Measurements from ENCODE around the gene SRPK1.
A peak's percentile ranks its signal among the peaks of the same experiment; 100 is the strongest.

SRPK1 gene

GRCh38 chr6:35833536-35833935 is 87.4 kb downstream of the SRPK1 start:
- TF ChIP-seq TAF1 (IDR thresholded peaks at IDR 0.05; ENCODE audit: borderline replicate concordance, low read depth, low read length) (no peak), POLR2A (IDR thresholded peaks at IDR 0.05; ENCODE audit: low read depth, low read length) (no peak), POLR2AphosphoS5 (IDR thresholded peaks at IDR 0.05; ENCODE audit: low read depth, low read length) (no peak)
- FAIRE-seq (no peak), DNase-seq (ENCODE audit: insufficient read length) (no peak)

GRCh38 chr6:35831257-35832007 is 89.5 kb downstream of the SRPK1 start:
- FAIRE-seq: no peak
- TF ChIP-seq TAF1 (IDR thresholded peaks at IDR 0.05; ENCODE audit: borderline replicate concordance, low read depth, low read length) (no peak), POLR2A (IDR thresholded peaks at IDR 0.05; ENCODE audit: low read depth, low read length) (no peak), POLR2AphosphoS5 (IDR thresholded peaks at IDR 0.05; ENCODE audit: low read depth, low read length) (no peak)
- DNase-seq (ENCODE audit: insufficient read length): no peak

- no peak for FAIRE-seq
These were observed 91.6 kb downstream of the SRPK1 start for GRCh38 chr6:35829306-35829705.

GRCh38 chr6:35824552-35825192 is 96.2 kb downstream of the SRPK1 start:
- FAIRE-seq (no peak), DNase-seq (ENCODE audit: insufficient read length) (no peak)
- TF ChIP-seq POLR2A (IDR thresholded peaks at IDR 0.05; ENCODE audit: low read depth, low read length) (no peak), TAF1 (IDR thresholded peaks at IDR 0.05; ENCODE audit: borderline replicate concordance, low read depth, low read length) (no peak), POLR2AphosphoS5 (IDR thresholded peaks at IDR 0.05; ENCODE audit: low read depth, low read length) (no peak)

More at GRCh38 chr6:35829306-35829705, 91.6 kb downstream of the SRPK1 start:
- DNase-seq (ENCODE audit: insufficient read length): no peak
- TF ChIP-seq POLR2A (IDR thresholded peaks at IDR 0.05; ENCODE audit: low read depth, low read length) (no peak), TAF1 (IDR thresholded peaks at IDR 0.05; ENCODE audit: borderline replicate concordance, low read depth, low read length) (no peak), POLR2AphosphoS5 (IDR thresholded peaks at IDR 0.05; ENCODE audit: low read depth, low read length) (no peak)

GRCh38 chr6:35823601-35824000 is 97.3 kb downstream of the SRPK1 start:
- DNase-seq (ENCODE audit: insufficient read length) (no peak), FAIRE-seq (no peak)
- TF ChIP-seq POLR2A (IDR thresholded peaks at IDR 0.05; ENCODE audit: low read depth, low read length) (no peak), POLR2AphosphoS5 (IDR thresholded peaks at IDR 0.05; ENCODE audit: low read depth, low read length) (no peak), TAF1 (IDR thresholded peaks at IDR 0.05; ENCODE audit: borderline replicate concordance, low read depth, low read length) (no peak)

- FAIRE-seq: no peak
- no peak for DNase-seq (ENCODE audit: insufficient read length)
- TF ChIP-seq POLR2A (IDR thresholded peaks at IDR 0.05; ENCODE audit: low read depth, low read length): no peak
- no peak for TF ChIP-seq POLR2AphosphoS5 (IDR thresholded peaks at IDR 0.05; ENCODE audit: low read depth, low read length)
- no peak for TF ChIP-seq TAF1 (IDR thresholded peaks at IDR 0.05; ENCODE audit: borderline replicate concordance, low read depth, low read length)
These were observed 103.4 kb downstream of the SRPK1 start for GRCh38 chr6:35817515-35817914.

- FAIRE-seq (no peak), DNase-seq (ENCODE audit: insufficient read length) (no peak)
- TF ChIP-seq POLR2AphosphoS5 (IDR thresholded peaks at IDR 0.05; ENCODE audit: low read depth, low read length): no peak
- no peak for TF ChIP-seq POLR2A (IDR thresholded peaks at IDR 0.05; ENCODE audit: low read depth, low read length)
- no peak for TF ChIP-seq TAF1 (IDR thresholded peaks at IDR 0.05; ENCODE audit: borderline replicate concordance, low read depth, low read length)
These were observed 109.3 kb downstream of the SRPK1 start for GRCh38 chr6:35811699-35811995.

- FAIRE-seq: no peak
- TF ChIP-seq POLR2AphosphoS5 (IDR thresholded peaks at IDR 0.05; ENCODE audit: low read depth, low read length) (no peak), TAF1 (IDR thresholded peaks at IDR 0.05; ENCODE audit: borderline replicate concordance, low read depth, low read length) (no peak), POLR2A (IDR thresholded peaks at IDR 0.05; ENCODE audit: low read depth, low read length) (no peak)
- DNase-seq (ENCODE audit: insufficient read length): no peak
These were observed 109.8 kb downstream of the SRPK1 start for GRCh38 chr6:35810971-35811698.

GRCh38 chr6:35809809-35810208 is 111.1 kb downstream of the SRPK1 start:
- DNase-seq (ENCODE audit: insufficient read length): no peak
- TF ChIP-seq POLR2A (IDR thresholded peaks at IDR 0.05; ENCODE audit: low read depth, low read length) (no peak), POLR2AphosphoS5 (IDR thresholded peaks at IDR 0.05; ENCODE audit: low read depth, low read length) (no peak), TAF1 (IDR thresholded peaks at IDR 0.05; ENCODE audit: borderline replicate concordance, low read depth, low read length) (no peak)
- no peak for FAIRE-seq

GRCh38 chr6:35808688-35809087 is 112.2 kb downstream of the SRPK1 start:
- DNase-seq (ENCODE audit: insufficient read length) (no peak), FAIRE-seq (no peak)
- TF ChIP-seq TAF1 (IDR thresholded peaks at IDR 0.05; ENCODE audit: borderline replicate concordance, low read depth, low read length) (no peak), POLR2AphosphoS5 (IDR thresholded peaks at IDR 0.05; ENCODE audit: low read depth, low read length) (no peak), POLR2A (IDR thresholded peaks at IDR 0.05; ENCODE audit: low read depth, low read length) (no peak)

GRCh38 chr6:35804996-35805736 is 115.7 kb downstream of the SRPK1 start, which contains the start of gene LHFPL5:
LHFPL5 (plus strand) TSS chr6:35805352; CDS start chr6:35805671, 319 bp downstream.
- DNase-seq (ENCODE audit: insufficient read length): peak; percentile 76
- no peak for TF ChIP-seq TAF1 (IDR thresholded peaks at IDR 0.05; ENCODE audit: borderline replicate concordance, low read depth, low read length)
- no peak for TF ChIP-seq POLR2AphosphoS5 (IDR thresholded peaks at IDR 0.05; ENCODE audit: low read depth, low read length)
- no peak for TF ChIP-seq POLR2A (IDR thresholded peaks at IDR 0.05; ENCODE audit: low read depth, low read length)
- FAIRE-seq: no peak
